ENCODE data around the gene ZNF625.
"Not testable (repeated sequence)": the region's sequence is repeated elsewhere in the genome, so short reads cannot be mapped to it uniquely, and the experiment has no call there.

The ZNF625 gene

GRCh38 chr19:12111176-12111575 lies 45.4 kb downstream of the ZNF625 start:
- TF ChIP-seq, protein P1, sequence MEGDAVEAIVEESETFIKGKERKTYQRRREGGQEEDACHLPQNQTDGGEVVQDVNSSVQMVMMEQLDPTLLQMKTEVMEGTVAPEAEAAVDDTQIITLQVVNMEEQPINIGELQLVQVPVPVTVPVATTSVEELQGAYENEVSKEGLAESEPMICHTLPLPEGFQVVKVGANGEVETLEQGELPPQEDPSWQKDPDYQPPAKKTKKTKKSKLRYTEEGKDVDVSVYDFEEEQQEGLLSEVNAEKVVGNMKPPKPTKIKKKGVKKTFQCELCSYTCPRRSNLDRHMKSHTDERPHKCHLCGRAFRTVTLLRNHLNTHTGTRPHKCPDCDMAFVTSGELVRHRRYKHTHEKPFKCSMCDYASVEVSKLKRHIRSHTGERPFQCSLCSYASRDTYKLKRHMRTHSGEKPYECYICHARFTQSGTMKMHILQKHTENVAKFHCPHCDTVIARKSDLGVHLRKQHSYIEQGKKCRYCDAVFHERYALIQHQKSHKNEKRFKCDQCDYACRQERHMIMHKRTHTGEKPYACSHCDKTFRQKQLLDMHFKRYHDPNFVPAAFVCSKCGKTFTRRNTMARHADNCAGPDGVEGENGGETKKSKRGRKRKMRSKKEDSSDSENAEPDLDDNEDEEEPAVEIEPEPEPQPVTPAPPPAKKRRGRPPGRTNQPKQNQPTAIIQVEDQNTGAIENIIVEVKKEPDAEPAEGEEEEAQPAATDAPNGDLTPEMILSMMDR (IDR thresholded peaks at IDR 0.05; ENCODE audit: low read depth, low read length): no peak

GRCh38 chr19:12103909-12104308 lies 52.6 kb downstream of the ZNF625 start:
- not testable (repeated sequence) for DNase-seq (ENCODE audit: extremely low read depth, low read depth)

More at GRCh38 chr19:12111176-12111575, 45.4 kb downstream of the ZNF625 start:
- no peak for DNase-seq (ENCODE audit: extremely low read depth, low read depth)

DNA sequence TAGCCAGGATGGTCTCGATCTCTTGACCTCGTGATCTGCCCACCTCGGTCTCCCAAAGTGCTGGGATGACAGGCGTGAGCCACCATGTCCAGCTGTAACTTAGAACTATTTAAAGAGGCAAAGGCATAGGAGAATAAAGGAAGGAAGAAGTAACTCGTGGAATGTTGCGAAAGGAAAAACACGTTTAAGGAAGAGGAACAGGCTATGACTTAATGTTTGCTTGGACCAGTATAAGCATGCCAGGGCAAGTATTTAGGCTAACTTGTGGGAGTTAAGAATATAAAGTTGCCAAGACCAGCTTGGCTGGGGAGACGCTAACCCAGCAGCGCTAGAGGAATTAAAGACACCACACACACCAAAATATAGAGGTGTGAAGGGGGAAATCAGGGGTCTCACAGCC lies 58.5 kb downstream of the ZNF625 start:
- TF ChIP-seq, protein P1 (IDR thresholded peaks at IDR 0.05; ENCODE audit: low read depth, low read length): no peak
- no peak for DNase-seq (ENCODE audit: extremely low read depth, low read depth)

GRCh38 chr19:12095111-12095790 lies 61.3 kb downstream of the ZNF625 start:
- TF ChIP-seq, protein P1 (IDR thresholded peaks at IDR 0.05; ENCODE audit: low read depth, low read length): no peak
- DNase-seq (ENCODE audit: extremely low read depth, low read depth): no peak

Measured in AG09319 (cell line).